Upper lobe of left lung (tissue), 6 donors: ENCODE measurements around the gene RTTN. TPM values are rescaled to one million over a fixed set of nuclear protein-coding genes. Genes with fewer than 3 reads are reported as not detected.

Experiments
- ATAC-seq, 2 donors: fragments of 200-7000 bp; cut with Tn5 transposase; one replicate each; pipeline ENCODE4 v1.9.1; 2022; ENCODE audit warnings: mild to moderate bottlenecking in 2 of 2, moderate library complexity in 2 of 2; ENCODE audit not compliant: low FRiP score in 2 of 2
- DNase-seq, 2 donors: peaks; one replicate each; pipeline ENCODE4 v3.0.0-alpha.2; 2019 to 2020
- H3K27ac ChIP-seq, 4 donors: fragments of 200-600 bp; sonication (generic); one replicate each; pipeline ENCODE4 v1.5.1; 2016 to 2019
- H3K27me3 ChIP-seq, 4 donors: fragments of 200-600 bp; sonication (generic); one replicate each; pipeline ENCODE4 v1.5.1; 2017 to 2019
- H3K36me3 ChIP-seq, 4 donors: fragments of 200-600 bp; sonication (generic); one replicate each; pipeline ENCODE4 v1.5.1; 2016 to 2019
- H3K4me1 ChIP-seq, 4 donors: fragments of 200-600 bp; sonication (generic); one replicate each; pipeline ENCODE4 v1.5.1; 2018 to 2019
- H3K4me3 ChIP-seq, 4 donors: fragments of 200-600 bp; sonication (generic); one replicate each; pipeline ENCODE4 v1.5.1; 2017 to 2019; ENCODE audit warnings: mild to moderate bottlenecking in 2 of 4, moderate library complexity in 1 of 4
- H3K9me3 ChIP-seq, 4 donors: fragments of 200-600 bp; sonication (generic); one replicate each; pipeline ENCODE4 v1.5.1; 2018 to 2019
- CTCF ChIP-seq, 6 experiments: fragments of 450-650 bp in 4 of 6; fragments of 200-600 bp in 2 of 6; sonication (generic) in 2 of 6; IDR thresholded peaks; one replicate each; pipeline ENCODE4 v1.5.1; 2016 to 2019; ENCODE audit warnings: antibody characterized with exemption in 6 of 6
- EP300 ChIP-seq, 4 donors: sonication (generic); formaldehyde crosslinking; IDR thresholded peaks; one replicate each; pipeline ENCODE4 v1.5.1; 2017; ENCODE audit warnings: antibody characterized with exemption in 4 of 4, control low read depth in 2 of 4
- POLR2A ChIP-seq, 4 donors: fragments of 450-650 bp; IDR thresholded peaks; one replicate each; pipeline ENCODE4 v1.5.1; 2016 to 2017; ENCODE audit warnings: antibody characterized with exemption in 4 of 4, mild to moderate bottlenecking in 2 of 4
- POLR2AphosphoS5 ChIP-seq, 2 donors: sonication (generic); formaldehyde crosslinking; IDR thresholded peaks; one replicate each; pipeline ENCODE4 v1.5.1; 2017; ENCODE audit warnings: antibody characterized with exemption in 2 of 2
- WGBS, 2 donors: methylation state at CpG; one replicate each; pipeline ENCODE4 v1.1.5; 2017 to 2018; 5-methylcytosine and 5-hydroxymethylcytosine counted together
- total RNA-seq, 6 donors: library from RNA; depleted of rRNA in 4 of 6; stranded (reverse); fragments of >200 nt in 4 of 6; gene quantifications; one replicate each; pipeline versions ENCODE4 v1.1.0 to v1.2.1, GENCODE V29; 2016 to 2021
- donor health status: DM: no; HTN: no; CAD: no; lungs with moderate emphysema.
- donor health status: DM: no; HTN: yes; CAD: no; lungs with severe emphysema.

The RTTN gene
- total RNA-seq, 6 donors from 2014 or later, result 8.3 to 32.9 (median 12.5) TPM

GRCh38 chr18:70069382-70069781 is 136.1 kb downstream of the RTTN start:
- Histone ChIP-seq H3K36me3 (peaks cover 0 to 17% (median 0%) of the 10 kb centered on the region in 4 donors), H3K4me1 (no peaks in the 10 kb centered on the region), H3K9me3 (no peaks in the 10 kb centered on the region), H3K4me3 (no peak overlapping the region), H3K27ac (no peak overlapping the region), H3K27me3 (no peaks in the 10 kb centered on the region)
- DNase-seq (no peak), ATAC-seq (no peak)
- no peak for TF ChIP-seq POLR2AphosphoS5 (IDR thresholded peaks at IDR 0.05)
- TF ChIP-seq CTCF (IDR thresholded peaks at IDR 0.05), result no peak
- TF ChIP-seq EP300 (IDR thresholded peaks at IDR 0.05), result no peak

GRCh38 chr18:70068981-70069380 is 136.5 kb downstream of the RTTN start:
- H3K27ac ChIP-seq, result no peak overlapping the region
- TF ChIP-seq POLR2A (IDR thresholded peaks at IDR 0.05) (no peak), CTCF (IDR thresholded peaks at IDR 0.05) (no peak), POLR2AphosphoS5 (IDR thresholded peaks at IDR 0.05) (no peak), EP300 (IDR thresholded peaks at IDR 0.05) (no peak)
- H3K36me3 ChIP-seq, result peaks cover 0 to 17% (median 0%) of the 10 kb centered on the region in 4 donors
- ATAC-seq (no peak), DNase-seq (no peak)
- H3K4me1 ChIP-seq, result no peaks in the 10 kb centered on the region
- no peak overlapping the region for H3K4me3 ChIP-seq
- no peaks in the 10 kb centered on the region for H3K9me3 ChIP-seq
- no peaks in the 10 kb centered on the region for H3K27me3 ChIP-seq

GRCh38 chr18:70059684-70060083 is 145.8 kb downstream of the RTTN start:
- H3K4me1 ChIP-seq, result no peaks in the 10 kb centered on the region
- ATAC-seq, result no peak
- no peak for TF ChIP-seq CTCF (IDR thresholded peaks at IDR 0.05)
- no peak for TF ChIP-seq EP300 (IDR thresholded peaks at IDR 0.05)
- TF ChIP-seq POLR2A (IDR thresholded peaks at IDR 0.05), result no peak
- TF ChIP-seq POLR2AphosphoS5 (IDR thresholded peaks at IDR 0.05), result no peak
- no peaks in the 10 kb centered on the region for H3K9me3 ChIP-seq
- no peak overlapping the region for H3K27ac ChIP-seq
- WGBS, 2 donors, result 90 to 95% methylated on average over 3 of the region's 3 CpGs
- H3K4me3 ChIP-seq, result no peak overlapping the region
- peaks cover 0 to 18% (median 0%) of the 10 kb centered on the region in 4 donors for H3K36me3 ChIP-seq
- no peaks in the 10 kb centered on the region for H3K27me3 ChIP-seq
- DNase-seq, result no peak

GRCh38 chr18:70058916-70059315 is 146.6 kb downstream of the RTTN start:
- Histone ChIP-seq H3K9me3 (no peaks in the 10 kb centered on the region), H3K27ac (no peak overlapping the region), H3K4me3 (no peak overlapping the region), H3K27me3 (no peaks in the 10 kb centered on the region), H3K36me3 (peaks cover 0 to 24% (median 0%) of the 10 kb centered on the region in 4 donors), H3K4me1 (no peaks in the 10 kb centered on the region)
- no peak for TF ChIP-seq POLR2A (IDR thresholded peaks at IDR 0.05)
- TF ChIP-seq CTCF (IDR thresholded peaks at IDR 0.05), result no peak
- no peak for TF ChIP-seq EP300 (IDR thresholded peaks at IDR 0.05)
- TF ChIP-seq POLR2AphosphoS5 (IDR thresholded peaks at IDR 0.05), result no peak
- DNase-seq (no peak), ATAC-seq (no peak)

- Histone ChIP-seq H3K4me3 (no peak overlapping the region), H3K36me3 (peaks cover 0 to 10% (median 0%) of the 10 kb centered on the region in 4 donors), H3K4me1 (no peaks in the 10 kb centered on the region), H3K27ac (no peak overlapping the region), H3K9me3 (no peaks in the 10 kb centered on the region), H3K27me3 (no peaks in the 10 kb centered on the region)
- no peak for DNase-seq
- TF ChIP-seq POLR2A (IDR thresholded peaks at IDR 0.05) (no peak), EP300 (IDR thresholded peaks at IDR 0.05) (no peak), POLR2AphosphoS5 (IDR thresholded peaks at IDR 0.05) (no peak), CTCF (IDR thresholded peaks at IDR 0.05) (no peak)
- no peak for ATAC-seq
- WGBS, 2 donors, result 83 to 86% methylated on average over 4 of the region's 4 CpGs
Measured at GRCh38 chr18:70047931-70048603, 157.4 kb downstream of the RTTN start.
